ENCODE results near the gene PACS2. TPM values are rescaled to one million over a fixed set of nuclear protein-coding genes. Genes with fewer than 3 reads are reported as not detected.
"Not testable (repeated sequence)": the region's sequence is repeated elsewhere in the genome, so short reads cannot be mapped to it uniquely, and the experiment has no call there.

The PACS2 gene
- total and polyA plus RNA-seq, 4 donors, result 69.2 to 177 (median 123) TPM

GRCh38 chr14:105335231-105335542 is 20.6 kb downstream of the PACS2 start:
- H3K36me3 ChIP-seq (ENCODE audit: control insufficient read depth, insufficient read depth, low read length), result peaks cover 58% of the 10 kb centered on the region
- H3K4me1 ChIP-seq (ENCODE audit: control insufficient read depth, insufficient read depth, low read length), result peaks cover 70% of the 10 kb centered on the region
- not testable (repeated sequence) for H3K9me3 ChIP-seq (ENCODE audit: control insufficient read depth, insufficient read depth, low read length); DNase-seq (ENCODE audit: low read depth in 4 of 6, low spot score in 6 of 6); H3K4me3 ChIP-seq (ENCODE audit: low read depth, low read length); H3K27me3 ChIP-seq (ENCODE audit: control insufficient read depth, insufficient read depth, low read length); H3K27ac ChIP-seq (ENCODE audit: low read depth, low read length)
- WGBS (ENCODE audit: insufficient coverage), result 95% methylated on average over 17 of the region's 22 CpGs

DNA sequence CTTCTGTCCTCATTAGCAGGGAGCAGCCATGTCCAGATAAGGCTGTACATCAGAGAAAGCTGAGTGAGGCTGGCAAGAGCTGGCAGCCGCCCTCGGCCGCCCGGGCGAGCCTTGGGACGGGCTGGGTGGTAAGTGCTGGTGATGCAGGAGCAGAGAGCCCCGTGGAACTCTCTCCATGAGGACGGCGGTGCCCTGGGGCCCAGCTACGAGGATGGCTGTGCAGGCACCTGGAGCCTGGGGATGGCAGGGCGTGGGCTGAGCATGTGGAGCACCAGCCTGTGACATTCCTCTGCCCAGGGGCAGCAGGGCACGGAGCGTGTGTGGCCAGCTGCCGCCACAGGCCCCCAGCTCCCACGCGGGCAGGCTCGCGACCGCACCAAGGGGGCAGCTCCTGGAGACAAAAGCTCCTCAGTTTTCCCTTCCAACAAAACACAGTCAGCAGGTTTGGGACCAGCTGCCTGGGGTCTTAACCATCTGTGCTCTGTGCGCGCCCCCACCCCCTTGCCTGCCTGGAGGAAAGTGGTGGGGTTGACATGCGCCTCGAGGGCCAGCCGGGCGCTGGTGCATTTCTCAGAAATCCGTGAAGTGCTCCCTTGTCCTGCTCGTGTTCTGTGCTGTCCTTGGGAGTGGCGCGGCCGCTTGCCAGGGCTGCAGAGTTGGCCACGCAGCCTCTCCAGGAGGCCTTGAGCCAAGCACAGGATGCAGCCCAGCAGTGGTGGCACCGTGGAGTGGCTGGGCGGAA is 21.4 kb downstream of the PACS2 start:
- DNase-seq (ENCODE audit: low read depth in 4 of 6, low spot score in 6 of 6), result peak in 2 of 6 donors; percentile 50 to 73

GRCh38 chr14:105336477-105337287 is 22.1 kb downstream of the PACS2 start:
- Histone ChIP-seq H3K4me3 (ENCODE audit: low read depth, low read length) (no peak overlapping the region), H3K27me3 (ENCODE audit: control insufficient read depth, insufficient read depth, low read length) (no peaks in the 10 kb centered on the region), H3K4me1 (ENCODE audit: control insufficient read depth, insufficient read depth, low read length) (peaks cover 74% of the 10 kb centered on the region), H3K36me3 (ENCODE audit: control insufficient read depth, insufficient read depth, low read length) (peaks cover 52% of the 10 kb centered on the region), H3K27ac (ENCODE audit: low read depth, low read length) (peak overlapping the region; percentile 25), H3K9me3 (ENCODE audit: control insufficient read depth, insufficient read depth, low read length) (no peaks in the 10 kb centered on the region)
- 91% methylated on average over 26 of the region's 26 CpGs for WGBS (ENCODE audit: insufficient coverage)
- no peak for DNase-seq (ENCODE audit: low read depth in 4 of 6, low spot score in 6 of 6)

More for the DNA sequence above, 21.4 kb downstream of the PACS2 start:
- no peaks in the 10 kb centered on the region for H3K27me3 ChIP-seq (ENCODE audit: control insufficient read depth, insufficient read depth, low read length)
- H3K4me1 ChIP-seq (ENCODE audit: control insufficient read depth, insufficient read depth, low read length), result peaks cover 70% of the 10 kb centered on the region
- H3K36me3 ChIP-seq (ENCODE audit: control insufficient read depth, insufficient read depth, low read length), result peaks cover 52% of the 10 kb centered on the region
- WGBS (ENCODE audit: insufficient coverage), result 50% methylated on average over 33 of the region's 33 CpGs
- H3K9me3 ChIP-seq (ENCODE audit: control insufficient read depth, insufficient read depth, low read length), result peaks cover 1% of the 10 kb centered on the region
- H3K4me3 ChIP-seq (ENCODE audit: low read depth, low read length), result no peak overlapping the region
- peak overlapping the region; percentile 25 for H3K27ac ChIP-seq (ENCODE audit: low read depth, low read length)

- DNase-seq (ENCODE audit: low read depth in 4 of 6, low spot score in 6 of 6), result no peak
- H3K27ac ChIP-seq (ENCODE audit: low read depth, low read length), result no peak overlapping the region
- peaks cover 52% of the 10 kb centered on the region for H3K36me3 ChIP-seq (ENCODE audit: control insufficient read depth, insufficient read depth, low read length)
- no peaks in the 10 kb centered on the region for H3K9me3 ChIP-seq (ENCODE audit: control insufficient read depth, insufficient read depth, low read length)
- 100% methylated on average over 6 of the region's 6 CpGs for WGBS (ENCODE audit: insufficient coverage)
- H3K27me3 ChIP-seq (ENCODE audit: control insufficient read depth, insufficient read depth, low read length), result no peaks in the 10 kb centered on the region
- no peak overlapping the region for H3K4me3 ChIP-seq (ENCODE audit: low read depth, low read length)
- peaks cover 81% of the 10 kb centered on the region for H3K4me1 ChIP-seq (ENCODE audit: control insufficient read depth, insufficient read depth, low read length)
Measured at GRCh38 chr14:105337433-105337832, 22.9 kb downstream of the PACS2 start.

DNA sequence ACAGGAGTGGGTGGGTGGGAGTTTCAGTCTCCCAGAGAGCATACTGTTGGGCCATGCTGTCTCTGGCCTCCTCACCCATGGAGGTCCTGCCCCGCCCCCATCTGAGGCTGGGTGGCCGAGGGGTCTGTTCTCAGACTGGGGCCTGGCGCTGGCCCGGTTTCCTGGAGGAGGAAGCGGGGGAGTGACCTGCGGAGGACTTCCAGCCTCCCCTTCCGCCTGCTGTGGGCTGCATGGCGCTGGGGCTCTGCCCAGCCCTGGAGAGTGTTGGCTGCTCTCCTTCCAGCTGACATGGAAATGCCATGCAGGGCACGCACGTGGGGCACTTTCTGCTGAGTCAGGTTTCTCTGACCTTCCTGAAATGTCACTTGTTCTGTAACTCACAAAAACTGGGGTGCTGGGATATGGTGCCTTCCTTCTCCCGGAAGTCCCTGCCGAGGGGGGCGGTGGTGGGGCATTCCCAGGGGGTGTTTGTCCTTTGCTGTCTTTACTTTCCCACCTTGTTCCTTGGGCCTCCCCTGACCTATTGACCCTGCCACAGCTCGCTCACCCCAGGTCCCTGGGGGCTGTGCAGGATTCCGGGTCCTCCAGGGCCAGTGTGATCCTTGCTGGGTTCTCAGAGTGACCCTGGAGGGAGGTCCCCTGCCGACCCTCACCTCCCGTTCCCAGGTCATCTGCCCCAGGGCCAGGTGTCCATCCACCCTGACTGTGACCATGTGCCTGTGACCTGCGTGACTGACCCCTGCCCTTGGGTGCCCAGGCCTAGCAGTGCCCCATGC is 23.6 kb downstream of the PACS2 start:
- no peak overlapping the region for H3K4me3 ChIP-seq (ENCODE audit: low read depth, low read length)
- peaks cover 47% of the 10 kb centered on the region for H3K36me3 ChIP-seq (ENCODE audit: control insufficient read depth, insufficient read depth, low read length)
- no peaks in the 10 kb centered on the region for H3K27me3 ChIP-seq (ENCODE audit: control insufficient read depth, insufficient read depth, low read length)
- 58% methylated on average over 18 of the region's 18 CpGs for WGBS (ENCODE audit: insufficient coverage)
- H3K27ac ChIP-seq (ENCODE audit: low read depth, low read length), result no peak overlapping the region
- H3K9me3 ChIP-seq (ENCODE audit: control insufficient read depth, insufficient read depth, low read length), result no peaks in the 10 kb centered on the region
- peaks cover 83% of the 10 kb centered on the region for H3K4me1 ChIP-seq (ENCODE audit: control insufficient read depth, insufficient read depth, low read length)
- peak in 1 of 6 donors; percentile 54 for DNase-seq (ENCODE audit: low read depth in 4 of 6, low spot score in 6 of 6)

GRCh38 chr14:105340821-105341733 is 26.5 kb downstream of the PACS2 start:
- peak in 2 of 6 donors; percentile 44 to 63 for DNase-seq (ENCODE audit: low read depth in 4 of 6, low spot score in 6 of 6)
- H3K9me3 ChIP-seq (ENCODE audit: control insufficient read depth, insufficient read depth, low read length), result no peaks in the 10 kb centered on the region
- H3K27me3 ChIP-seq (ENCODE audit: control insufficient read depth, insufficient read depth, low read length), result no peaks in the 10 kb centered on the region
- H3K36me3 ChIP-seq (ENCODE audit: control insufficient read depth, insufficient read depth, low read length), result peaks cover 20% of the 10 kb centered on the region
- H3K4me1 ChIP-seq (ENCODE audit: control insufficient read depth, insufficient read depth, low read length), result peaks cover 60% of the 10 kb centered on the region
- H3K4me3 ChIP-seq (ENCODE audit: low read depth, low read length), result no peak overlapping the region
- 23% methylated on average over 10 of the region's 20 CpGs for WGBS (ENCODE audit: insufficient coverage)
- H3K27ac ChIP-seq (ENCODE audit: low read depth, low read length), result peak overlapping the region; percentile 40

- WGBS (ENCODE audit: insufficient coverage), result 62% methylated on average over 2 of the region's 7 CpGs
- peak in 2 of 6 donors; percentile 47 to 50 for DNase-seq (ENCODE audit: low read depth in 4 of 6, low spot score in 6 of 6)
- peaks cover 39% of the 10 kb centered on the region for H3K4me1 ChIP-seq (ENCODE audit: control insufficient read depth, insufficient read depth, low read length)
- peaks cover 15% of the 10 kb centered on the region for H3K36me3 ChIP-seq (ENCODE audit: control insufficient read depth, insufficient read depth, low read length)
- H3K27ac ChIP-seq (ENCODE audit: low read depth, low read length), result no peak overlapping the region
- no peak overlapping the region for H3K4me3 ChIP-seq (ENCODE audit: low read depth, low read length)
- no peaks in the 10 kb centered on the region for H3K27me3 ChIP-seq (ENCODE audit: control insufficient read depth, insufficient read depth, low read length)
- no peaks in the 10 kb centered on the region for H3K9me3 ChIP-seq (ENCODE audit: control insufficient read depth, insufficient read depth, low read length)
Measured at GRCh38 chr14:105343194-105343593, 28.6 kb downstream of the PACS2 start.

DNA sequence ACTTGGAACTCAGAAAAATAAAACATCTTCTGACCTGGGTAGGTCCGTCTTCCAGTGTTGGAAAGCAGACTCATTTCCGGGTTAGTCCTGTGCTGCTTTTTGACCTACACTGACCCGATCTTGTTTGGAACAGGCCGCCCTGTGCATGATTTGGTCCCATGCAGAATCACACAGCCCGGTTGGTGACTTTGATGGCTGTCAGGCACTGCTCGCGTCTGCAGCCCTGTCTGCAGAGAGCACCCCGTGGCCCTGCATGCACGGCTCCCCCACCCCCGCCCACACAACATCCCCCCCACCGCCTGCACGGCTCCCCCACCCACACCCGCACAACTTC is 31.6 kb downstream of the PACS2 start:
- H3K9me3 ChIP-seq (ENCODE audit: control insufficient read depth, insufficient read depth, low read length), result no peaks in the 10 kb centered on the region
- peaks cover 25% of the 10 kb centered on the region for H3K4me1 ChIP-seq (ENCODE audit: control insufficient read depth, insufficient read depth, low read length)
- WGBS (ENCODE audit: insufficient coverage), result 87% methylated on average over 5 of the region's 13 CpGs
- no peak overlapping the region for H3K4me3 ChIP-seq (ENCODE audit: low read depth, low read length)
- H3K27ac ChIP-seq (ENCODE audit: low read depth, low read length), result no peak overlapping the region
- no peaks in the 10 kb centered on the region for H3K27me3 ChIP-seq (ENCODE audit: control insufficient read depth, insufficient read depth, low read length)
- peaks cover 40% of the 10 kb centered on the region for H3K36me3 ChIP-seq (ENCODE audit: control insufficient read depth, insufficient read depth, low read length)
- no peak for DNase-seq (ENCODE audit: low read depth in 4 of 6, low spot score in 6 of 6)
